HepG2 (cell line): Measurements from ENCODE around the gene POLR3F. TPM values are rescaled to one million over a fixed set of nuclear protein-coding genes. Genes with fewer than 3 reads are reported as not detected.

Source experiments
- AGO1 ChIP-seq: fragments of 200-400 bp; formaldehyde crosslinking; IDR thresholded peaks from 2 replicates; pipeline ENCODE4 v1.6.1; 2017; ENCODE audit warnings: mild to moderate bottlenecking, low read depth, low read length, moderate library complexity; ENCODE audit not compliant: poor library complexity, severe bottlenecking
- BCL3 ChIP-seq: sonication (generic); formaldehyde crosslinking; IDR thresholded peaks from 2 replicates; pipeline ENCODE4 v1.5.1; 2020; ENCODE audit warnings: mild to moderate bottlenecking, missing genetic modification reagents, moderate library complexity
- GTF3A ChIP-seq: sonication (generic); formaldehyde crosslinking; conservative IDR thresholded peaks from 2 replicates; pipeline ENCODE4 v1.4.0; 2020; ENCODE audit warnings: mild to moderate bottlenecking, missing genetic modification reagents
- NCOA2 ChIP-seq: sonication (generic); formaldehyde crosslinking; IDR thresholded peaks from 2 replicates; pipeline ENCODE4 v1.8.0; 2022; ENCODE audit warnings: inconsistent platforms
- SSRP1 ChIP-seq: IDR thresholded peaks from 2 replicates; pipeline ENCODE4 v1.6.1; 2016; ENCODE audit warnings: control low read depth
- THAP9 ChIP-seq: sonication (generic); formaldehyde crosslinking; IDR thresholded peaks from 2 replicates; pipeline ENCODE4; 2020; ENCODE audit warnings: missing genetic modification reagents, mild to moderate bottlenecking, borderline replicate concordance
- ZFP91 ChIP-seq: sonication (generic); formaldehyde crosslinking; IDR thresholded peaks from 2 replicates; pipeline ENCODE4 v1.9.0; 2022; ENCODE audit warnings: missing genetic modification reagents, mild to moderate bottlenecking, borderline replicate concordance
- ZGPAT ChIP-seq: IDR thresholded peaks from 2 replicates; pipeline ENCODE4 v1.6.1; 2016; ENCODE audit warnings: mild to moderate bottlenecking
- ZNF253 ChIP-seq: sonication (generic); formaldehyde crosslinking; IDR thresholded peaks from 2 replicates; pipeline ENCODE4 v1.8.0; 2022; ENCODE audit warnings: mild to moderate bottlenecking, missing genetic modification reagents, borderline replicate concordance
- polyA plus RNA-seq, 8 experiments: library from polyadenylated mRNA; depleted of rRNA in 3 of 8; stranded (reverse) in 7 of 8; unstranded in 1 of 8; fragments of >200 nt; fragmentation: Illumina TruSeq in 4 of 8; extraction: Trizol in 4 of 8; gene quantifications; 2 replicates each; pipeline versions ENCODE4 v1.2.1 to v1.2.3, GENCODE V29; 2011 to 2016; ENCODE audit warnings: low read depth in 4 of 8, missing spikeins in 1 of 8, mixed read lengths in 1 of 8; ENCODE audit not compliant: insufficient read depth in 1 of 8
- total RNA-seq, 5 experiments: library from RNA; depleted of rRNA; stranded (reverse); fragments of >200 nt; fragmentation: Illumina TruSeq; extraction: Trizol; gene quantifications; 2 replicates each; pipeline ENCODE4 v1.2.3, GENCODE V29; 2016; ENCODE audit warnings: low read depth in 1 of 5
- TF ChIP-seq, protein P1 (sequence below): sonication (generic); formaldehyde crosslinking; IDR thresholded peaks from 2 replicates; pipeline ENCODE4 v1.5.1; 2020; ENCODE audit warnings: missing genetic modification reagents, mild to moderate bottlenecking, borderline replicate concordance
- TF ChIP-seq, protein P2 (sequence below): sonication (generic); formaldehyde crosslinking; IDR thresholded peaks from 2 replicates; pipeline ENCODE4 v1.4.0; 2020; ENCODE audit warnings: missing genetic modification reagents, low read depth, mild to moderate bottlenecking, borderline replicate concordance
- TF ChIP-seq, protein P3 (sequence below): fragments of 450-650 bp; IDR thresholded peaks from 2 replicates; pipeline ENCODE4 v1.6.1; 2017; ENCODE audit warnings: mild to moderate bottlenecking

POLR3F gene
- total and polyA plus RNA-seq, 2 of the 13 experiments (the other 11 are each of a cell fraction or from before 2014, with no cell fraction given): 11.7 to 25.5 TPM

- TF ChIP-seq, protein P1, sequence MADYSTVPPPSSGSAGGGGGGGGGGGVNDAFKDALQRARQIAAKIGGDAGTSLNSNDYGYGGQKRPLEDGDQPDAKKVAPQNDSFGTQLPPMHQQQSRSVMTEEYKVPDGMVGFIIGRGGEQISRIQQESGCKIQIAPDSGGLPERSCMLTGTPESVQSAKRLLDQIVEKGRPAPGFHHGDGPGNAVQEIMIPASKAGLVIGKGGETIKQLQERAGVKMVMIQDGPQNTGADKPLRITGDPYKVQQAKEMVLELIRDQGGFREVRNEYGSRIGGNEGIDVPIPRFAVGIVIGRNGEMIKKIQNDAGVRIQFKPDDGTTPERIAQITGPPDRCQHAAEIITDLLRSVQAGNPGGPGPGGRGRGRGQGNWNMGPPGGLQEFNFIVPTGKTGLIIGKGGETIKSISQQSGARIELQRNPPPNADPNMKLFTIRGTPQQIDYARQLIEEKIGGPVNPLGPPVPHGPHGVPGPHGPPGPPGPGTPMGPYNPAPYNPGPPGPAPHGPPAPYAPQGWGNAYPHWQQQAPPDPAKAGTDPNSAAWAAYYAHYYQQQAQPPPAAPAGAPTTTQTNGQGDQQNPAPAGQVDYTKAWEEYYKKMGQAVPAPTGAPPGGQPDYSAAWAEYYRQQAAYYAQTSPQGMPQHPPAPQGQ: peak; percentile 45; the same call in 1 of the 2 replicates
- peak; percentile 62; the same call in 1 of the 2 replicates for TF ChIP-seq NCOA2 (CRISPR knock-in tag)
- peak; percentile 91 for TF ChIP-seq GTF3A (CRISPR knock-in tag)
- TF ChIP-seq, protein P2, sequence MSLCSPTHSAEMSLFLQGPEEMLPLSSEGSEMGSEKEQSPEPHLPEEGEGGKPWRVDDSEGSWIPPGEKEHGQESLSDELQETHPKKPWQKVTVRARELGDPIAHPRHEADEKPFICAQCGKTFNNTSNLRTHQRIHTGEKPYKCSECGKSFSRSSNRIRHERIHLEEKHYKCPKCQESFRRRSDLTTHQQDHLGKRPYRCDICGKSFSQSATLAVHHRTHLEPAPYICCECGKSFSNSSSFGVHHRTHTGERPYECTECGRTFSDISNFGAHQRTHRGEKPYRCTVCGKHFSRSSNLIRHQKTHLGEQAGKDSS: peak; percentile 84; the same call in 1 of the 2 replicates
- TF ChIP-seq ZNF253 (CRISPR knock-in tag): no peak
- peak; percentile 95; the same call in 1 of the 2 replicates for TF ChIP-seq ZFP91
- TF ChIP-seq AGO1: peak; percentile 56
- no peak for TF ChIP-seq SSRP1 (CRISPR knock-in tag)
- TF ChIP-seq THAP9 (CRISPR knock-in tag): peak; percentile 99
- TF ChIP-seq ZGPAT (CRISPR knock-in tag): peak; percentile 99
- TF ChIP-seq BCL3: peak; percentile 76; the same call in 1 of the 2 replicates
- TF ChIP-seq, protein P3, sequence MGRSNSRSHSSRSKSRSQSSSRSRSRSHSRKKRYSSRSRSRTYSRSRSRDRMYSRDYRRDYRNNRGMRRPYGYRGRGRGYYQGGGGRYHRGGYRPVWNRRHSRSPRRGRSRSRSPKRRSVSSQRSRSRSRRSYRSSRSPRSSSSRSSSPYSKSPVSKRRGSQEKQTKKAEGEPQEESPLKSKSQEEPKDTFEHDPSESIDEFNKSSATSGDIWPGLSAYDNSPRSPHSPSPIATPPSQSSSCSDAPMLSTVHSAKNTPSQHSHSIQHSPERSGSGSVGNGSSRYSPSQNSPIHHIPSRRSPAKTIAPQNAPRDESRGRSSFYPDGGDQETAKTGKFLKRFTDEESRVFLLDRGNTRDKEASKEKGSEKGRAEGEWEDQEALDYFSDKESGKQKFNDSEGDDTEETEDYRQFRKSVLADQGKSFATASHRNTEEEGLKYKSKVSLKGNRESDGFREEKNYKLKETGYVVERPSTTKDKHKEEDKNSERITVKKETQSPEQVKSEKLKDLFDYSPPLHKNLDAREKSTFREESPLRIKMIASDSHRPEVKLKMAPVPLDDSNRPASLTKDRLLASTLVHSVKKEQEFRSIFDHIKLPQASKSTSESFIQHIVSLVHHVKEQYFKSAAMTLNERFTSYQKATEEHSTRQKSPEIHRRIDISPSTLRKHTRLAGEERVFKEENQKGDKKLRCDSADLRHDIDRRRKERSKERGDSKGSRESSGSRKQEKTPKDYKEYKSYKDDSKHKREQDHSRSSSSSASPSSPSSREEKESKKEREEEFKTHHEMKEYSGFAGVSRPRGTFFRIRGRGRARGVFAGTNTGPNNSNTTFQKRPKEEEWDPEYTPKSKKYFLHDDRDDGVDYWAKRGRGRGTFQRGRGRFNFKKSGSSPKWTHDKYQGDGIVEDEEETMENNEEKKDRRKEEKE: no peak
Measured at GRCh38 chr20:18507218-18508191, 40.3 kb downstream of the POLR3F start, which contains the start of gene SEC23B (continued).
